Measurements from ENCODE around the gene CXCL8. TPM values are rescaled to one million over a fixed set of nuclear protein-coding genes. Genes with fewer than 3 reads are reported as not detected.

Gene CXCL8
- total RNA-seq, 1 experiment from 2014 or later: 477 TPM

- no peak overlapping the region for H3K4me2 ChIP-seq (ENCODE audit: low read length)
- intact Hi-C loops (cut with micrococcal nuclease): no loop called here
- TF ChIP-seq EZH2 (IDR thresholded peaks at IDR 0.05; ENCODE audit: low read length, unreplicated experiment): no peak
- no peak for TF ChIP-seq EZH2phosphoT487 (IDR thresholded peaks at IDR 0.05; ENCODE audit: borderline replicate concordance, low read length)
- no peak for ATAC-seq
- peak overlapping the region; percentile 79 for H3K9ac ChIP-seq (ENCODE audit: low read length)
- CTCF ChIA-PET: no interaction called here
- no peak overlapping the region for H3K4me3 ChIP-seq (ENCODE audit: low read length)
- H3K79me2 ChIP-seq (ENCODE audit: low read length): no peaks in the 10 kb centered on the region
- peak overlapping the region; percentile 97 for H3K27ac ChIP-seq (ENCODE audit: low read length)
- H3K36me3 ChIP-seq (ENCODE audit: low read depth, low read length): no peaks in the 10 kb centered on the region
- H3K27me3 ChIP-seq (ENCODE audit: low read length): no peaks in the 10 kb centered on the region
- no peaks in the 10 kb centered on the region for H4K20me1 ChIP-seq (ENCODE audit: low read length)
- no peaks in the 10 kb centered on the region for H3K9me3 ChIP-seq (ENCODE audit: low read length)
- no peak for DNase-seq
- H2AFZ ChIP-seq (ENCODE audit: low read length): no peak overlapping the region
- no peaks in the 10 kb centered on the region for H3K9me2 ChIP-seq (replicated peaks; ENCODE audit: low read length)
- POLR2A ChIA-PET (ENCODE audit: unreplicated experiment): no interaction called here
- H3K4me1 ChIP-seq (ENCODE audit: insufficient read depth, low read length): peaks cover 87% of the 10 kb centered on the region
- BruUV-seq (replicated peaks): no TSS peak
- H3F3A ChIP-seq (ENCODE audit: low read length, unreplicated experiment): peaks cover 20% of the 10 kb centered on the region
These were observed 16.4 kb upstream of the CXCL8 start for GRCh38 chr4:73723928-73724327.

GRCh38 chr4:73725510-73725909 lies 14.9 kb upstream of the CXCL8 start:
- POLR2A ChIA-PET (ENCODE audit: unreplicated experiment): no interaction called here
- DNase-seq (no peak), ATAC-seq (no peak)
- no TSS peak for BruUV-seq (replicated peaks)
- H3K36me3 ChIP-seq (ENCODE audit: low read depth, low read length): no peaks in the 10 kb centered on the region
- peaks cover 90% of the 10 kb centered on the region for H3K4me1 ChIP-seq (ENCODE audit: insufficient read depth, low read length)
- no peak overlapping the region for H3K4me3 ChIP-seq (ENCODE audit: low read length)
- peak overlapping the region; percentile 27; the same call in 1 of the 2 replicates for H3K4me2 ChIP-seq (ENCODE audit: low read length)
- H3K27me3 ChIP-seq (ENCODE audit: low read length): no peaks in the 10 kb centered on the region
- peak overlapping the region; percentile 97 for H3K27ac ChIP-seq (ENCODE audit: low read length)
- no peaks in the 10 kb centered on the region for H3K79me2 ChIP-seq (ENCODE audit: low read length)
- H3F3A ChIP-seq (ENCODE audit: low read length, unreplicated experiment): peaks cover 28% of the 10 kb centered on the region
- no peaks in the 10 kb centered on the region for H4K20me1 ChIP-seq (ENCODE audit: low read length)
- no peak overlapping the region for H2AFZ ChIP-seq (ENCODE audit: low read length)
- TF ChIP-seq EZH2 (IDR thresholded peaks at IDR 0.05; ENCODE audit: low read length, unreplicated experiment) (no peak), EZH2phosphoT487 (IDR thresholded peaks at IDR 0.05; ENCODE audit: borderline replicate concordance, low read length) (no peak), CTCF (conservative IDR thresholded peaks at IDR 0.05; ENCODE audit: low read depth, low read length) (no peak)
- intact Hi-C loops (cut with micrococcal nuclease): loop anchor here (5.0 kb wide), 2 partner anchors 117 to 312 kb away; partner anchors contain the start of gene CXCL3
- H3K9ac ChIP-seq (ENCODE audit: low read length): peak overlapping the region; percentile 79
- H3K9me3 ChIP-seq (ENCODE audit: low read length): no peaks in the 10 kb centered on the region
- CTCF ChIA-PET: interaction anchor here (0.6 to 0.8 kb wide), 3 partner anchors 43 to 139 kb away, joined by 3 read pairs; no protein-coding TSS in a partner anchor
- H3K9me2 ChIP-seq (replicated peaks; ENCODE audit: low read length): no peaks in the 10 kb centered on the region

- Histone ChIP-seq H3K4me1 (ENCODE audit: insufficient read depth, low read length) (peaks cover 90% of the 10 kb centered on the region), H3K27me3 (ENCODE audit: low read length) (no peaks in the 10 kb centered on the region), H3K9me3 (ENCODE audit: low read length) (no peaks in the 10 kb centered on the region), H3K9me2 (replicated peaks; ENCODE audit: low read length) (no peaks in the 10 kb centered on the region), H3K36me3 (ENCODE audit: low read depth, low read length) (no peaks in the 10 kb centered on the region), H3K9ac (ENCODE audit: low read length) (peak overlapping the region; percentile 79), H3K4me2 (ENCODE audit: low read length) (peak overlapping the region; percentile 27), H3F3A (ENCODE audit: low read length, unreplicated experiment) (peaks cover 29% of the 10 kb centered on the region), H3K79me2 (ENCODE audit: low read length) (no peaks in the 10 kb centered on the region), H2AFZ (ENCODE audit: low read length) (no peak overlapping the region), H3K27ac (ENCODE audit: low read length) (peak overlapping the region; percentile 97), H4K20me1 (ENCODE audit: low read length) (no peaks in the 10 kb centered on the region), H3K4me3 (ENCODE audit: low read length) (no peak overlapping the region)
- no peak for TF ChIP-seq EZH2phosphoT487 (IDR thresholded peaks at IDR 0.05; ENCODE audit: borderline replicate concordance, low read length)
- no peak for TF ChIP-seq EZH2 (IDR thresholded peaks at IDR 0.05; ENCODE audit: low read length, unreplicated experiment)
- TF ChIP-seq CTCF (conservative IDR thresholded peaks at IDR 0.05; ENCODE audit: low read depth, low read length): no peak
- intact Hi-C loops (cut with micrococcal nuclease): loop anchor here (5.0 kb wide), 2 partner anchors 116 to 311 kb away; partner anchors contain the start of gene CXCL3
- ATAC-seq (peak; percentile 60), DNase-seq (peak; percentile 99)
- ChIA-PET POLR2A (ENCODE audit: unreplicated experiment) (no interaction called here), CTCF (interaction anchor here (0.7 to 0.8 kb wide), 2 partner anchors 115 to 139 kb away, joined by 3 read pairs; no protein-coding TSS in a partner anchor)
- no TSS peak for BruUV-seq (replicated peaks)
These were observed 14.4 kb upstream of the CXCL8 start for GRCh38 chr4:73725985-73726384.
